HK-2 (cell line): ENCODE data around the gene IFI35.
"Not testable (repeated sequence)": the region's sequence is repeated elsewhere in the genome, so short reads cannot be mapped to it uniquely, and the experiment has no call there.

Source experiments
- DNase-seq: peaks from one replicate; pipeline ENCODE4 v3.0.0-alpha.2; 2018; ENCODE audit not compliant: unreplicated experiment

IFI35 gene

DNA sequence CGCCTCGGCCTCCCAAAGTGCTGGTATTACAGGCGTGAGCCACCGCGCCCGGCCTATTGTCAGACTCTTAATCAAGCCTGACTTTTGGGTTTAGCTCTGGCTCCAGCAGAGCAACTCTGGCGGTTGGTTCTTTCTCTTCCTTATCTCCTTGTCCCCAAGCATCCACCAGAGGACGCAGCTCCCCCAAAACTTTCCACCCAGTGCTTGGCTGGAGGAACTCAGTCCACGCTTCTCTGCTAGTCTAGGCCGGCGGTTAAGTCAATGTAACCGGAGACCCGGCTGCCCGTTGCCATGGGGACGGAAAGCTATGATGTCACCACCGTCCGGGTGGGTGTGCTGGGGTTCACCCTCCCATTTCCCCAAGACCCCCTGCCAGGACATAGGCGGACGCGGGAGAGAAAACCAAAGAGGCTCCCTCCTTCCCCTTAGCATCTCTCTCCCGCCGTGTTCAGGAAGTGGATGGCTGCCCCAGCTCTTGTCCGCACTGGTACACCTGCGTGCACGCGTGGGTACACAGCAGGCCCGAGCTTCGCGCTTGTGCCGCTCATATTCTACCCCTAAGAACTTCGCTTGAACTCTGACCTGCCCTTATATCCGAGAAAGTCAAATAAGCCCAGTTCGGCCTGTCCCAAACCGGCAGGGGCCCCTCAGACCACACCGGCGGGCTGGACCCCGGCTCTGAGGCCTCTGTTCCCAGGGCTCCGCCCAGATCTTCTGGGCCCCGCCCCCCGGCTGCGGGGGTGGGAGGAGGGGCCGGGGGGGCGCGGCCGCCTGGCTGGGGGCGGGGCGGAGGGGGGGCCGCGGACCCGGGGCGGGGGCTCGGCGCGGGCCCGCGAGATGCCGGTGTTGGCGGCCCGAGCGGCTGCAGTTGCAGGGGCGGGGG lies 18.1 kb downstream of the IFI35 start, which contains the start of gene RND2:
TSS of gene RND2 (plus strand) at position 825 of the 883 bp plus-strand sequence. CDS start 117 bp downstream, outside the sequence.
- peak; percentile 61 for DNase-seq

DNA sequence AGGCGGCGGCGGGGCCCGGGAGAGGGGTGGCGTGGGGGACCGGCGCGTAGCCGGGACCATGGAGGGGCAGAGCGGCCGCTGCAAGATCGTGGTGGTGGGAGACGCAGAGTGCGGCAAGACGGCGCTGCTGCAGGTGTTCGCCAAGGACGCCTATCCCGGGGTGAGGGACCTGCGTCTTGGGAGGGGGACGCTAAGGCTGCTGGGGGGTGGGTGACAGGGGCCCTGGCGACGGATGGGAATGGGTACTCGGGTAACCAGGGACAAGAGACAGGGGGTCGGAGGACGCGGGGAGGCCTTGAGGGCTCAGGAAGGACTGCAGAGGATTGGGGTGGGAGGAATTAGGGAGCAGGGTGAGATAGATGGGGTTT lies 18.7 kb downstream of the IFI35 start:
- DNase-seq = no peak

- no peak for DNase-seq
These were observed 19.4 kb downstream of the IFI35 start for GRCh38 chr17:43025766-43026537.

DNA sequence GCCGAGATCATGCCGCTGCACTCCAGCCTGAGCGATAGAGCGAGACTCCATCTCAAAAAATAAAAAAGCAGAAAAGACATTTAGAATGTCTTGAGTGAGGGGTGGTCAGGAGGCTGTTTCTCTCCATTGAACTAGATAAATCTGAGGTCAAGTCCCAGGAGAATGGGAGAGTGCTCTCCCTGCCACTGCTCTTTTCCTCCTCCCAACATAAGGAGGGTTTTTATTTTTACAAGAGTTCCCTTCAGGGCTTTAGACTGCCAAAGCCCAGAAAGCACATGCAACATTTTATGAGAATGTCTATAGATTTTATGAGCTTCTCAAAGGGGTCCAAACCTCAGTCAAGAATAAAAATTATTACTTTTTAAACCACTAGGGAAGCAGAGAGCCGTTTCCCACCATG lies 20.0 kb downstream of the IFI35 start:
- no peak for DNase-seq

- DNase-seq = no peak
These were observed 20.8 kb downstream of the IFI35 start for GRCh38 chr17:43027091-43028032.

GRCh38 chr17:43028221-43028861 lies 21.8 kb downstream of the IFI35 start:
- DNase-seq = no peak

DNA sequence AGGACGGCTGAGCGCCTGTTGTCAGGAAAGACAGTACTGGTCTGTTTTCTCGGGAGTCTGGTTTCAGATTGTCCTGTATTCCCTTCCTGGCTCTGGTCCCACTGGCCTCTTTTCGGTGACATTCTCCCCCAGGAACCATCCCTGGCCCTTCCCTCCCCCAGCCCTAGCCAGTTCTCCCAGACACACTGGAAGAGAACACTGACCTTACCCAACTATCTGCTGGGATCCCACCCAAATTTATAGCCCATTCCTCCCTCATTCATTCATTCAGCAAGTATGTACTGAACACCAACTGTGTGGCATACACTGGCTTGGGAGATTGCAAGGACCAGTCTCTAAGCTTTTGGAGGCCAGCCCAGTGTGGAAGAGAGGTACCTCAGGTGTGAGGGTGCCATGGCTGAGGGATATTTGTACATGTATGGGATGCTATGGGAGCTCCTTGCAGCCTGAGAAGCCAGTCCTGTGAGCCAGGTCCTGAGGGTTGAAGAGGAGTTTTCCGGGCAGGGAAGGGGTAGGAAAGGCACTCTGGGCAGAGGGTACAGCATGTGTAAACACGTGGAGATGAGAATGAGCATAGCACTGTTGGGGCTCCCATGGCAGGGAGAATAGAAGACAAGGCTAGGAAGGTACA lies 23.7 kb downstream of the IFI35 start:
- DNase-seq = no peak

DNA sequence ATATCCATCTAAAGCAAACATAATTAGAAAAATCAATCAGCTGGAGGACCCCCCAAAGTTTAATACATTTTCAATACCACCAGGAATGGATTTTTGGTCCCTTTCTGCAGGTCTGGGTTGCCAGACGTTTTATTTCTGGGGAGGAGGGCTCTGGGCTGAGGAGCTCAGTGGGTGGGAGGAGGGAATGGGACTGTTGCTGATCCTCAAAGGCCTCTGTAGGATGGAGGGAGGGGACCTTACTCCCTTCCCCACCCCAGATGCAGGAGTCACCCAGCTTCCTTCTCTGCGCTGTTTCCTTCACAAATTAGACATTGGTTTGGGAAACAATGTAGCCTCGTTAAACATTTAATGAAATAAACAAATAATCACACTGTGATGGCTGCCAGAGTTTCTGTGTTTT lies 25.1 kb downstream of the IFI35 start:
- no peak for DNase-seq

DNA sequence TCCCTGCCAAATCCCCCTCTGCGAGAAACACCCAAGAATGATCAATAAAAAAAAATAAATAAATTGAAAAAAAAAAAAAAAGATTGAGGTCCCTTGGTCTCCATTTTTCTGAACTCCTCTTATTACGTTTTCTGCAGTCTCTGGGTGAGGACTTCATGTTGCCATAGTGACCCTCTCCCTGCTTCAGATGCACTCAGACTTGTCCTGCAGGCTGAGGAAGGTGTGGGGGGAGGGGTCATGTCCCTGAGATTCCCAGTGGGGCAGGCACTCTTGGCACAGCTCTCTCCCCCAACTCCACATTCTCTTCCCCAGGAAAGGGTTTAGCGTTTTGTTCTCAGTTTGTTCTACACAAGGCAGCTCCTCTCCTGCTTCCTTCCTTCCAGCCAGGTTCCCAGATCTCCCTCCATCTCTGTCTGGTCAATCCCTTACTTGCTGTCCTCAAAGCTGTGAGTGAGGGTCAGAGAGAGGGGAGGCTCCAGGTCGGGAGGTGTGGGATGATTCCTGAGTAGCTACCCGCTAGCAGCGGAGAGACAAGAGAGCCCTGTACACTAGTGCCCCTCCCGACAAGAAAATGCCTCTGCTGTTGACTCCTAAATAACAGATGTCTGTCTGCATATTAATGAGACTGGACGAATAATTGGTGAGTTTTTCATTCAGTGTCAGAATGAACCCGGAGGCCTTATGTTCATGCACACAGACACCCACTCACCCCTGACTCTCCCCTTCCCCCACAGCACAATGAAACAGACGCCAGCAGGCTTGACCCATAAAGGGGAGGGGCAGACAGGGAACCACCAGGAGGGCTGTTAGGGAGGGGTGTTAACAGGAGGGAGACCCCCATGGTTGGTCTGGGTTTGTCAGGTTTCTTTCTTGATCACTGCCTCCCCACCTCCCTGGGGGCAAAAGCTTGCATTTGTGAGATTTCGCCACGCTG lies 27.6 kb downstream of the IFI35 start:
- DNase-seq = no peak

DNA sequence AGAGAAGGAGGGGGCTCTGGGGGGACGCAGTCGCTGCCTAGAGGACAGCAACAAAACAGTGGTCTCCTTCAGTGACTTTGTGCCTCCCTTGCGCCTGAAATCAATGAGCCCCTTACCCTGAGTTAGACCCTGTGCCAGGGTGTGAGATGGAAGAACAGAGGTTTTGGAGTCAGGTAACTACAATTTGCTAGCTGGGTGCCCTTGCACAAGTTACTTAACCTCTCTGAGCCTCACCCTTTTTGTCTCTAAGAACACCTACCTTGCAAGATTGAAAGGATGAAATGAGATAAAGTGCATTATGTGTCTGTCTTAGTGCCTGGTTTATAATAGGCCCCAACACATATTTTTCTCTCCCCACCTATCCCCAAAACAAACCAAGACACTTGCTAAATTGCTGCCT lies 28.3 kb downstream of the IFI35 start:
- no peak for DNase-seq

- no peak for DNase-seq
These were observed 33.1 kb downstream of the IFI35 start for GRCh38 chr17:43039646-43040045.

DNA sequence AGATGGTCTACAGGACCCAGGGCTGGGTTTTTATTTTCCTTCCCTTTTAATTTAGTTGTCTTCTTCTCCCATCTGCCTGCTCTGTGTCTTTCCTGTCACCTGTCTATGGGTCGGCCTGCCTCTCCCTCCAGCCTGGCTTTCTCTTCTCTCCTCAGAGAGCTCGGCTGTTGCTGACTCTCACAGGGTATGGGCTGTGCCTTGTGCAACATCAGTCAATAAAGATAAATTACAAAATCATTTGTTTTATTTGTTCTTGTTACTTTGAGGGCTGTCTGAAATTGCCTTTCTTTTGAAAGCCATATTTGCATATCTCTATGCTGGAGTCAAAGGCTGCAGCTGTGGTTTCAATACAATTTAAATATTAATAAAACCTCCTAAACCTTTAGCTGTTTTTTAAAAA lies 34.1 kb downstream of the IFI35 start:
- no peak for DNase-seq

- DNase-seq = no peak
These were observed 35.5 kb downstream of the IFI35 start for GRCh38 chr17:43042025-43042628.

- DNase-seq = no peak
These were observed 36.7 kb downstream of the IFI35 start for GRCh38 chr17:43043307-43043706.

DNA sequence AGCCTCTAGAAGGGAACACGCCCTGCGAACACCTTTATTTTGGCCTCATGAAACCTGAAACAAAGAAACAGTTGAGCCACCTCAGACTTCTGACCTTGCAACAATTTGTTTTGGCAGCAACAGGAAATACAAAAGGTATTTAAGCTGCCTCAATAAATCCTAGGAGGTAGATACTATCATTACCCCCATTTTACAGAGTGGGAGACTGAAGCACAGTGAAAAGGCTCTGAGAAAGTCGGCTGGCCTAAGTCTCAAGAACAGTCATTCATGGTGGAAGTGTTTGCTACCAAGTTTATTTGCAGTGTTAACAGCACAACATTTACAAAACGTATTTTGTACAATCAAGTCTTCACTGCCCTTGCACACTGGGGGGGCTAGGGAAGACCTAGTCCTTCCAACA lies 37.4 kb downstream of the IFI35 start:
- DNase-seq = no peak

GRCh38 chr17:43051969-43052368 lies 45.4 kb downstream of the IFI35 start:
- DNase-seq = no peak

DNA sequence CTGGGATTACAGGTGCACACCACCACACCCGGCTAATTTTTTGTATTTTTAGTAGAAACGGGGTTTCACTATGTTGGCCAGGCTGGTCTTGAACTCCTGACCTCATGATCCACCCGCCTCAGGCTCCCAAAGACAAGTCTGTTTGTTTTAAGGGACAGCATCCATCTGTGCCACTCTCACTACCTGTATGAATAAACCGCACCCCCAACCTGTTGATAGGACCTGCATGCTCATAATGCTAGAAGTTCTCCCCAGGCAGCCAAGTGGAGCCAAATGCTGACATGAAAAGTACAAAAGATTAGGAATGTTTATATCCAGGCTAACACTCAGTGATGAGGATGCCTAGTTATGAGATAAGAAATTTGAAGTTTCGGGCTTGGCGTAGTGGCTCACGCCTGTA lies 46.4 kb downstream of the IFI35 start:
- not testable (repeated sequence) for DNase-seq

DNA sequence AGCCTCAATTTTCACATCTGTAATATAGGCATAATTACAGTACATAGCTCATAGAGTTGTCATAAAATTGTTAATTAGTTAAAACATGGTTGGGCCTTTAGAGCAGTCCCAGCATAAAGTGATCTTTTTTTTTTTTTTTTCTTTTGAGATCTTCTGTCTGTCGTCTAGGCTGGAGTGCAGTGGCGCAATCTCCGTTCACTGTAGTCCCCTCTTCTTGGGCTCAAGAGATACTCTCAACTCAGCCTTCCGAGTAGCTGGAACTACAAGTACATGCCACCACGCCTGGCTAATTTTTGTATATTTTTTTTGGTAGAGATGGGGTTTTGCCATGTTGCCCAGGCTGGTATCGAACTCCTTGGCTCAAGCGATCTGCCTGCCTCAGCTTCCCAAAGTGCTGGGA lies 49.5 kb downstream of the IFI35 start:
- DNase-seq = no peak

DNA sequence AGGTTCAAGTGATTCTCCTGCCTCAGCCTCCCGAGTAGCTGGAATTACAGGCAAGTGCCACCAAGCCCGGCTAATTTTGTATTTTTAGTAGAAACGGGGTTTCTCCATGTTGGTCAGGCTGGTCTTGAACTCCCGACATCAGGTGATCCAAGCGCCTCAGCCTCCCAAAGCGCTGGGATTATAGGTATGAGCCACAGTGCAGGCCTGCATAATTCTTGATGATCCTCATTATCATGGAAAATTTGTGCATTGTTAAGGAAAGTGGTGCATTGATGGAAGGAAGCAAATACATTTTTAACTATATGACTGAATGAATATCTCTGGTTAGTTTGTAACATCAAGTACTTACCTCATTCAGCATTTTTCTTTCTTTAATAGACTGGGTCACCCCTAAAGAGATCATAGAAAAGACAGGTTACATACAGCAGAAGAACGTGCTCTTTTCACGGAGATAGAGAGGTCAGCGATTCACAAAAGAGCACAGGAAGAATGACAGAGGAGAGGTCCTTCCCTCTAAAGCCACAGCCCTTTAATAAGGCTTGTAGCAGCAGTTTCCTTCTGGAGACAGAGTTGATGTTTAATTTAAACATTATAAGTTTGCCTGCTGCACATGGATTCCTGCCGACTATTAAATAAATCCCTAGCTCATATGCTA lies 56.5 kb downstream of the IFI35 start:
- DNase-seq = no peak
